ENCODE results near the gene MSI2. TPM values are rescaled to one million over a fixed set of nuclear protein-coding genes. Genes with fewer than 3 reads are reported as not detected.
"Not testable (repeated sequence)": the region's sequence is repeated elsewhere in the genome, so short reads cannot be mapped to it uniquely, and the experiment has no call there.

The MSI2 gene
- total RNA-seq, 1 experiment from 2014 or later, result 174 TPM

GRCh38 chr17:57495771-57496170 lies 239.4 kb downstream of the MSI2 start:
- H3K4me3 Mint-ChIP-seq (ENCODE audit: unreplicated experiment), result no peak overlapping the region
- H3K9me3 Mint-ChIP-seq (ENCODE audit: unreplicated experiment), result no peaks in the 10 kb centered on the region
- no peaks in the 10 kb centered on the region for H3K4me1 ChIP-seq
- H3K27me3 Mint-ChIP-seq (ENCODE audit: insufficient read depth, unreplicated experiment), result no peaks in the 10 kb centered on the region
- no peak overlapping the region for H3K4me3 ChIP-seq (ENCODE audit: low read depth, low read length)
- no peaks in the 10 kb centered on the region for H3K27me3 ChIP-seq (replicated peaks; ENCODE audit: control insufficient read depth, insufficient read depth, low read length)
- intact Hi-C loops (cut with micrococcal nuclease; ENCODE audit: unreplicated experiment), result no loop called here
- H3K36me3 Mint-ChIP-seq (ENCODE audit: insufficient read depth, unreplicated experiment), result peaks cover 43% of the 10 kb centered on the region
- H3K36me3 ChIP-seq (ENCODE audit: control insufficient read depth, insufficient read depth, low read length), result no peaks in the 10 kb centered on the region
- H3K9me3 ChIP-seq, result no peaks in the 10 kb centered on the region
- H3K27ac Mint-ChIP-seq (ENCODE audit: unreplicated experiment), result no peak overlapping the region
- no TSS peak for BruUV-seq (replicated peaks)
- peaks cover 12% of the 10 kb centered on the region for H3K4me1 Mint-ChIP-seq (ENCODE audit: low read depth, unreplicated experiment)
- POLR2A ChIA-PET, result no interaction called here
- no peak for DNase-seq
- CTCF ChIA-PET, result no interaction called here
- no peak for TF ChIP-seq CTCF (IDR thresholded peaks at IDR 0.05; ENCODE audit: insufficient read depth in 1 of 2, low read depth in 1 of 2, low read length in 1 of 2, severe bottlenecking in 1 of 2, unreplicated experiment in 1 of 2)

- H3K27me3 ChIP-seq (replicated peaks; ENCODE audit: control insufficient read depth, insufficient read depth, low read length), result no peaks in the 10 kb centered on the region
- DNase-seq, result no peak
- ChIA-PET CTCF (no interaction called here), POLR2A (no interaction called here)
- H3K4me3 ChIP-seq (ENCODE audit: low read depth, low read length), result no peak overlapping the region
- TF ChIP-seq CTCF (IDR thresholded peaks at IDR 0.05; ENCODE audit: insufficient read depth in 1 of 2, low read depth in 1 of 2, low read length in 1 of 2, severe bottlenecking in 1 of 2, unreplicated experiment in 1 of 2), result no peak
- H3K4me1 Mint-ChIP-seq (ENCODE audit: low read depth, unreplicated experiment), result peaks cover 12% of the 10 kb centered on the region
- H3K27ac Mint-ChIP-seq (ENCODE audit: unreplicated experiment), result peak overlapping the region; percentile 45
- no peaks in the 10 kb centered on the region for H3K36me3 ChIP-seq (ENCODE audit: control insufficient read depth, insufficient read depth, low read length)
- no peak overlapping the region for H3K4me3 Mint-ChIP-seq (ENCODE audit: unreplicated experiment)
- no peaks in the 10 kb centered on the region for H3K27me3 Mint-ChIP-seq (ENCODE audit: insufficient read depth, unreplicated experiment)
- no TSS peak for BruUV-seq (replicated peaks)
- no peaks in the 10 kb centered on the region for H3K9me3 Mint-ChIP-seq (ENCODE audit: unreplicated experiment)
- intact Hi-C loops (cut with micrococcal nuclease; ENCODE audit: unreplicated experiment), result no loop called here
- H3K4me1 ChIP-seq, result no peaks in the 10 kb centered on the region
- no peaks in the 10 kb centered on the region for H3K9me3 ChIP-seq
- peaks cover 37% of the 10 kb centered on the region for H3K36me3 Mint-ChIP-seq (ENCODE audit: insufficient read depth, unreplicated experiment)
Measured at GRCh38 chr17:57496382-57496781, 240.1 kb downstream of the MSI2 start.

GRCh38 chr17:57498443-57498842 lies 242.1 kb downstream of the MSI2 start:
- Histone ChIP-seq H3K4me3 (ENCODE audit: low read depth, low read length) (no peak overlapping the region), H3K4me1 (no peaks in the 10 kb centered on the region), H3K27me3 (replicated peaks; ENCODE audit: control insufficient read depth, insufficient read depth, low read length) (no peaks in the 10 kb centered on the region), H3K36me3 (ENCODE audit: control insufficient read depth, insufficient read depth, low read length) (no peaks in the 10 kb centered on the region), H3K9me3 (no peaks in the 10 kb centered on the region)
- no peak overlapping the region for H3K4me3 Mint-ChIP-seq (ENCODE audit: unreplicated experiment)
- ChIA-PET CTCF (no interaction called here), POLR2A (no interaction called here)
- no peak for DNase-seq
- H3K27me3 Mint-ChIP-seq (ENCODE audit: insufficient read depth, unreplicated experiment), result no peaks in the 10 kb centered on the region
- no peaks in the 10 kb centered on the region for H3K9me3 Mint-ChIP-seq (ENCODE audit: unreplicated experiment)
- BruUV-seq (replicated peaks), result no TSS peak
- intact Hi-C loops (cut with micrococcal nuclease; ENCODE audit: unreplicated experiment), result no loop called here
- peaks cover 12% of the 10 kb centered on the region for H3K4me1 Mint-ChIP-seq (ENCODE audit: low read depth, unreplicated experiment)
- no peak overlapping the region for H3K27ac Mint-ChIP-seq (ENCODE audit: unreplicated experiment)
- peaks cover 29% of the 10 kb centered on the region for H3K36me3 Mint-ChIP-seq (ENCODE audit: insufficient read depth, unreplicated experiment)
- no peak for TF ChIP-seq CTCF (IDR thresholded peaks at IDR 0.05; ENCODE audit: insufficient read depth in 1 of 2, low read depth in 1 of 2, low read length in 1 of 2, severe bottlenecking in 1 of 2, unreplicated experiment in 1 of 2)

GRCh38 chr17:57499221-57499620 lies 242.9 kb downstream of the MSI2 start:
- Mint-ChIP-seq H3K36me3 (ENCODE audit: insufficient read depth, unreplicated experiment) (peaks cover 35% of the 10 kb centered on the region), H3K4me1 (ENCODE audit: low read depth, unreplicated experiment) (peaks cover 12% of the 10 kb centered on the region)
- H3K27me3 Mint-ChIP-seq (ENCODE audit: insufficient read depth, unreplicated experiment); H3K4me3 Mint-ChIP-seq (ENCODE audit: unreplicated experiment); CTCF ChIA-PET; H3K36me3 ChIP-seq (ENCODE audit: control insufficient read depth, insufficient read depth, low read length); H3K9me3 Mint-ChIP-seq (ENCODE audit: unreplicated experiment); H3K4me3 ChIP-seq (ENCODE audit: low read depth, low read length); H3K4me1 ChIP-seq; H3K9me3 ChIP-seq; intact Hi-C loops (cut with micrococcal nuclease; ENCODE audit: unreplicated experiment); H3K27ac Mint-ChIP-seq (ENCODE audit: unreplicated experiment); H3K27me3 ChIP-seq (replicated peaks; ENCODE audit: control insufficient read depth, insufficient read depth, low read length); DNase-seq; BruUV-seq (replicated peaks): not testable (repeated sequence)
- POLR2A ChIA-PET, result interaction anchor here (0.5 kb wide), 1 partner anchor 242 kb away, joined by 3 read pairs; no protein-coding TSS in a partner anchor
